DND-41 (cell line): ENCODE measurements around the gene AK5.

Source experiments
- ATAC-seq: fragments of 200-7000 bp; cut with Tn5 transposase; 3 replicates; pipeline ENCODE4 v1.9.1; 2021; ENCODE audit warnings: low read depth; ENCODE audit not compliant: insufficient read depth
- DNase-seq: peaks from one replicate; pipeline ENCODE4 v3.0.0-alpha.2; 2020
- H2AFZ ChIP-seq: 2 replicates; pipeline ENCODE4 v1.6.0; 2012; ENCODE audit warnings: low read depth, low read length
- H3K27ac ChIP-seq: 2 replicates; pipeline ENCODE4 v1.5.1; 2012; ENCODE audit warnings: low read length, inconsistent platforms
- H3K27me3 ChIP-seq: fragments of 200-600 bp; sonication (generic); 2 replicates; pipeline ENCODE4 v1.6.0; 2012; ENCODE audit warnings: low read length, mild to moderate bottlenecking, inconsistent platforms; ENCODE audit not compliant: insufficient read depth, poor library complexity
- H3K36me3 ChIP-seq: 2 replicates; pipeline ENCODE4 v1.5.1; 2012; ENCODE audit warnings: low read length, inconsistent platforms; ENCODE audit not compliant: insufficient read depth
- H3K4me1 ChIP-seq: 2 replicates; pipeline ENCODE4 v1.5.1; 2012; ENCODE audit warnings: mild to moderate bottlenecking, low read length; ENCODE audit not compliant: insufficient read depth
- H3K4me2 ChIP-seq: 2 replicates; pipeline ENCODE4 v1.6.0; 2012; ENCODE audit warnings: mild to moderate bottlenecking, moderate library complexity, low read length, inconsistent platforms; ENCODE audit not compliant: insufficient read depth
- H3K4me3 ChIP-seq, 2 experiments: fragments of 200-600 bp in 1 of 2; shearing (Covaris generic) in 1 of 2; 2 replicates each; pipeline ENCODE4 v1.5.1; 2012 to 2016; ENCODE audit warnings: inconsistent platforms in 2 of 2, low read length in 2 of 2, mild to moderate bottlenecking in 2 of 2, low read depth in 1 of 2, moderate library complexity in 1 of 2
- H3K79me2 ChIP-seq: 2 replicates; pipeline ENCODE4 v1.6.0; 2012; ENCODE audit warnings: low read length, inconsistent platforms; ENCODE audit not compliant: insufficient read depth
- H3K9ac ChIP-seq: 2 replicates; pipeline ENCODE4 v1.6.0; 2012; ENCODE audit warnings: low read depth, mild to moderate bottlenecking, inconsistent platforms, low read length, moderate library complexity
- H3K9me3 ChIP-seq: 2 replicates; pipeline ENCODE4 v1.5.1; 2012; ENCODE audit warnings: low read length, moderate library complexity, mild to moderate bottlenecking, inconsistent platforms; ENCODE audit not compliant: insufficient read depth, severe bottlenecking
- H4K20me1 ChIP-seq: 2 replicates; pipeline ENCODE4 v1.6.0; 2012; ENCODE audit warnings: low read length; ENCODE audit not compliant: insufficient read depth
- EZH2 ChIP-seq: IDR thresholded peaks from 3 replicates; pipeline ENCODE4 v1.6.1; 2012; ENCODE audit warnings: borderline replicate concordance, low read depth, mild to moderate bottlenecking, moderate library complexity, low read length, inconsistent platforms; ENCODE audit not compliant: severe bottlenecking
- TF ChIP-seq, protein P1 (sequence below): IDR thresholded peaks from 2 replicates; pipeline ENCODE4 v1.5.1; 2012; ENCODE audit warnings: borderline replicate concordance, low read length, moderate library complexity, mild to moderate bottlenecking; ENCODE audit not compliant: poor library complexity, severe bottlenecking; ENCODE audit errors: extremely low read depth

AK5 gene

DNA sequence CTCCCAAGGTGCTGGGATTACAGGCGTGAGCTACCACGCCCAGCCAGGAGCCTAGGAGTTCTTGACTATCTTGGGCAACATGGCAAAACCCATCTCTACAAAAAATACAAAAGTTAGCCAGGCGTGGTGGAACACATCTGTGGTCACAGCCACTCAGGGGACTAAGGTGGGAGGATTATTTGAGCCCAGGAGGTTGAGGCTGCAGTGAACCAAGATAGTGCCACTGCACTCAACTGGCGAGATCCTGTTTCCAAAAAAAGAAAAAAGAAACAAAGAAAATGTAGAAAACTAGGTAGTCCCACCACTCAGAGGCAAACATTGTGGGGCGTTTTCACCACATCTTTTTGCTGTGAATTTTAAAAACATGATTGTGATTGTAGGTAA, 259.3 kb downstream of the AK5 start:
- ATAC-seq, result no peak
- Histone ChIP-seq H3K9me3 (no peaks in the 10 kb centered on the region), H3K4me3 (no peak overlapping the region), H3K4me1 (no peaks in the 10 kb centered on the region), H3K9ac (no peak overlapping the region), H3K79me2 (no peaks in the 10 kb centered on the region), H3K36me3 (no peaks in the 10 kb centered on the region), H3K27ac (no peak overlapping the region), H4K20me1 (no peaks in the 10 kb centered on the region), H3K27me3 (no peaks in the 10 kb centered on the region), H2AFZ (no peak overlapping the region), H3K4me2 (no peak overlapping the region)
- DNase-seq, result no peak
- no peak for TF ChIP-seq EZH2

GRCh38 chr1:77542813-77543420, 261.1 kb downstream of the AK5 start:
- DNase-seq (no peak), ATAC-seq (no peak)
- H3K27me3 ChIP-seq, result no peaks in the 10 kb centered on the region
- H3K4me2 ChIP-seq, result no peak overlapping the region
- no peak for TF ChIP-seq EZH2
- TF ChIP-seq, protein P1, sequence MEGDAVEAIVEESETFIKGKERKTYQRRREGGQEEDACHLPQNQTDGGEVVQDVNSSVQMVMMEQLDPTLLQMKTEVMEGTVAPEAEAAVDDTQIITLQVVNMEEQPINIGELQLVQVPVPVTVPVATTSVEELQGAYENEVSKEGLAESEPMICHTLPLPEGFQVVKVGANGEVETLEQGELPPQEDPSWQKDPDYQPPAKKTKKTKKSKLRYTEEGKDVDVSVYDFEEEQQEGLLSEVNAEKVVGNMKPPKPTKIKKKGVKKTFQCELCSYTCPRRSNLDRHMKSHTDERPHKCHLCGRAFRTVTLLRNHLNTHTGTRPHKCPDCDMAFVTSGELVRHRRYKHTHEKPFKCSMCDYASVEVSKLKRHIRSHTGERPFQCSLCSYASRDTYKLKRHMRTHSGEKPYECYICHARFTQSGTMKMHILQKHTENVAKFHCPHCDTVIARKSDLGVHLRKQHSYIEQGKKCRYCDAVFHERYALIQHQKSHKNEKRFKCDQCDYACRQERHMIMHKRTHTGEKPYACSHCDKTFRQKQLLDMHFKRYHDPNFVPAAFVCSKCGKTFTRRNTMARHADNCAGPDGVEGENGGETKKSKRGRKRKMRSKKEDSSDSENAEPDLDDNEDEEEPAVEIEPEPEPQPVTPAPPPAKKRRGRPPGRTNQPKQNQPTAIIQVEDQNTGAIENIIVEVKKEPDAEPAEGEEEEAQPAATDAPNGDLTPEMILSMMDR, result no peak
- H3K27ac ChIP-seq, result no peak overlapping the region
- H4K20me1 ChIP-seq, result no peaks in the 10 kb centered on the region
- no peaks in the 10 kb centered on the region for H3K79me2 ChIP-seq
- H3K4me3 ChIP-seq, result no peak overlapping the region
- no peak overlapping the region for H3K9ac ChIP-seq
- no peaks in the 10 kb centered on the region for H3K4me1 ChIP-seq
- H2AFZ ChIP-seq, result no peak overlapping the region
- no peaks in the 10 kb centered on the region for H3K36me3 ChIP-seq
- H3K9me3 ChIP-seq, result no peaks in the 10 kb centered on the region

GRCh38 chr1:77543822-77544448, 262.1 kb downstream of the AK5 start:
- H3K79me2 ChIP-seq, result no peaks in the 10 kb centered on the region
- H3K36me3 ChIP-seq, result no peaks in the 10 kb centered on the region
- TF ChIP-seq EZH2, result no peak
- TF ChIP-seq, protein P1, result no peak
- H3K4me1 ChIP-seq, result no peaks in the 10 kb centered on the region
- no peaks in the 10 kb centered on the region for H3K27me3 ChIP-seq
- no peak for DNase-seq
- H4K20me1 ChIP-seq, result no peaks in the 10 kb centered on the region
- H3K9me3 ChIP-seq, result no peaks in the 10 kb centered on the region
- ATAC-seq, result no peak
- H3K4me2 ChIP-seq, result no peak overlapping the region
- no peak overlapping the region for H3K9ac ChIP-seq
- H3K27ac ChIP-seq, result no peak overlapping the region
- H2AFZ ChIP-seq, result no peak overlapping the region
- H3K4me3 ChIP-seq, result no peak overlapping the region

DNA sequence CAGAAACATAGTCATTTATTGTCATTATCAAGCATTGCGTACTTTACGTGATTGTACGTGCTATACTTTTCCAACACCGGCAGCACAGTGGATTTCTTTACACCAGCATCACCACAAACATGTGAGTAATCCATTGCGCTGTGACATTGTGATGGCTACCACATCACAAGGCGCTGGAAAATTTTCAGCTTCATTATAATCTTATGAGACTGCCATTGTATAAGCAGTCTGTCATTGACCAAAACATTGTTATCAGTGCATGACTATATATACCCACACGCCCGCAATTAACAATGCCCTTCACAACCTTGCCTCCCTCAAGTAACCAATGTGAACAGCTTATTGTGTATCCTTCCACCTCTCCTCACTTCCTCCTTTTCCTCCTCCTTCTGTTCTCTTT, 263.0 kb downstream of the AK5 start:
- DNase-seq (no peak), ATAC-seq (no peak)
- no peaks in the 10 kb centered on the region for H4K20me1 ChIP-seq
- TF ChIP-seq, protein P1, result no peak
- TF ChIP-seq EZH2, result no peak
- H3K9ac ChIP-seq, result no peak overlapping the region
- no peak overlapping the region for H2AFZ ChIP-seq
- H3K27ac ChIP-seq, result no peak overlapping the region
- H3K4me1 ChIP-seq, result no peaks in the 10 kb centered on the region
- no peaks in the 10 kb centered on the region for H3K27me3 ChIP-seq
- H3K4me3 ChIP-seq, result no peak overlapping the region
- H3K36me3 ChIP-seq, result no peaks in the 10 kb centered on the region
- H3K4me2 ChIP-seq, result no peak overlapping the region
- no peaks in the 10 kb centered on the region for H3K79me2 ChIP-seq
- no peaks in the 10 kb centered on the region for H3K9me3 ChIP-seq
